HG02571 (cell line): ENCODE data around the gene TSFM.
"Not testable (repeated sequence)": the region's sequence is repeated elsewhere in the genome, so short reads cannot be mapped to it uniquely, and the experiment has no call there.

Experiments
- ATAC-seq: cut with Tn5 transposase; IDR thresholded peaks from one replicate; pipeline ENCODE4 v1.9.1; 2021; ENCODE audit warnings: mild to moderate bottlenecking, moderate library complexity; ENCODE audit not compliant: unreplicated experiment

TSFM gene

GRCh38 chr12:57813971-57814772 lies 31.6 kb downstream of the TSFM start:
- ATAC-seq = no peak

DNA sequence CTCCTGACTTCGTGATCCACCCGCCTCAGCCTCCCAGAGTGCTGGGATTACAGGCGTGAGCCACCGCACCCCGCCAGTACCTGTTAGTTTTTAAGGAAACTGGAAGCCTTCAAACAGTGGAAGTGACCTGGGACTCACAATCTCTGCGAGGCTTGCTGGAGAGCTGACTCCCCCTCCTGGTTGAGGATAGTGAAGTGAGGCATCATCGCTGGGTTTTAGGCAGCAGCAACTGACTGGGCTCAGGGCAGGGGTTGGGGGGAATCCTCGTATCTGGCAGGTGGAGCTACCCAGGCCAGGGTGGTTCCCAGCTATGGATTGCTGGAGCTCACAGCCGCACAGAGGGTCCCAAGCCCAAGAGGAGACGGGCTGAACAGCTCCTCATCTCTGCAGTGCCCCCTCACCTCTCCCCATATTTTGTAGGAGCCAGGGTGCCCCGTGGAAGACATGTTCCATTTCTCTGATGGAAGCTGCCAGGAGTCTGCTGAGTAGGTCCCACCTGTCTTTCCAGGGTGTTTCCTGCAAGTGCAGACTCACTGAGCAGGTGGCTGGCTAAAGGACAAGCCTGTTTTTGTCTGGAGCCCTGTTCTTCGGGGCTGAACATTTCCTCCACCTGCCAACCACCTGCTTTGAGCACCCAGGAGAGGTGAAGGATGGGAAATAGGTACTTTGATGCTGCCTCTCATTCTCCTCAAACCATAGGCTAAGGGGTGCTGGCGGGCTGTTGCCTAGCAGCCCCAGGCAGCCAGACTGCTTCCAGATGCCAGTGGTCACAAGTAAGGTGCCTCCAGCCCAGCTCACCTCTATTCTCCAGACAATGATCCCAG lies 32.8 kb downstream of the TSFM start:
- no peak for ATAC-seq

DNA sequence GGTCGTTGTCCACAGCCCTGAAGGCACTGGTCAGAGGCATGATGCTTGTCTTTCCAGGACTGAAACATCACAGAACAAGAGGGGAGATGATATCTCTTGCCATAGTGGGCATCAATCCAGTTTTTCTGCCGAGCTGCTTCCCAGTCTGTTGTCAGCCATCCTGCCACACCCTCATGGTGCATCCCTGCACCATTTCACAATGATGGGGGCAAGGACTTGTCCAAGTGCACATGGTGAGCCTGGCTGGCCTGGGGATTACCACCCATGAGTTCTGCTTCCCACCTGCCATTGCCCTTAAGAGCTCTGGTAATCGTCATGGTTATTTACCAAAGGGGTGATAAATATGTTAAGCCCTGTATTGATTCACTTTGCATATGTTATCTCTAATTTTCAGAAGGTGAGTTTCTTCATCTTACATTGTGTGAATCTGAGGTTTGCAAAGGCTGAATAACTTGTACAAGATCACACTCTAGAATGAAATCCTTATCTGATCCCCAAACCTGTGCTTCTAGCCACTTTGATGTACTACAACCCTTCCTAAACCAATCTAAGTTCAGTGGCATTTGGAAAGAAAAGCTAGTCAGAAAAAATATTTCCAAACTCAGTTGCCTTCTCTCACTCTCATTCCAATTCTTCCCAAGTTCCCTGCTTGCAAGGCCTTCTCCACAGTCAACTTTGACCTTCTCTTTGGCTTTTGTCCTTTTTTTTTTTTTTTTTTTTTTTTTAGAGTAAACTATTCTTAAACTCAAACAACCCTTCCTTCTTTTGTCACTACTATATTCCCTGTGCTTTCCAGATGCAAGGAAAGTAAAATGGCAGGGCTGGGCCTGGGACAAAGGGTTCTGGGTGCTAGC lies 33.6 kb downstream of the TSFM start:
- ATAC-seq = no peak

GRCh38 chr12:57816855-57817151 lies 34.2 kb downstream of the TSFM start:
- no peak for ATAC-seq

DNA sequence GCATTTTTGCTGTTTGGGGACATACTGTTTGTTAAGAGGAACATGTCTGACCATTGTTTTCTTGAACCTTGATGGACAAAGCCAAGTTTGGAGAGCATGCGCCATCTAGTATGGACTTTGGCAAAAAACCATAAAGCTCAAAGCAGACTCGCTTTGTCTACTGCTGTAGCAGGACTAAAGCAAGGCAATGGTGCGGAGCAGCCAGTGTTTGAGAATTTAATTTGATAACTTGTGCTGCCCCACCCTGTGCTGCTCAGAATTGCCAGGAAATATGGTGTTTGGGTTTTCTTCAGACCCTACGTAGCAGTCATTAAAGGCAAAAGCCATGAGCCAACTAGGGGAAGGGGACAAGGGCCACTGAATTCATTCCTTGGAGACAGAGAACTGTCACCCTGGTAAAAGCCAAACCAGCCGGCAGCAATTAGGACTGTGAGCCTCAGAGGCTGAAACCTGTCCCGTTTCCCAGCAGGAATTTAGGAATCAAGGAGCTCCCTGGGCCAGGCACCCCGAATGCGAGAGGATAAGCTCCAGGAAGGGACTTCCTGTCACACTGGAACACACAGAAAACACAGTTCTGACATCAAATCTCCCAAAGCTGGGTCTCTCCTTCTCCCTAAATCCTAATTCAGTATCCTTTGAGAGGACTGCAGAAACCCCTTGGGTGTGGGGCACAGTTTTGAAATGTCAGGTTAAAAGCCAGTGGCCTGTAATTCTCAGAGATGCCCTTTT lies 34.8 kb downstream of the TSFM start:
- no peak for ATAC-seq

GRCh38 chr12:57817990-57818331 lies 35.4 kb downstream of the TSFM start:
- not testable (repeated sequence) for ATAC-seq

- not testable (repeated sequence) for ATAC-seq
Observed at GRCh38 chr12:57820119-57820518, 37.5 kb downstream of the TSFM start.

- not testable (repeated sequence) for ATAC-seq
Observed at GRCh38 chr12:57821015-57821414, 38.4 kb downstream of the TSFM start.

DNA sequence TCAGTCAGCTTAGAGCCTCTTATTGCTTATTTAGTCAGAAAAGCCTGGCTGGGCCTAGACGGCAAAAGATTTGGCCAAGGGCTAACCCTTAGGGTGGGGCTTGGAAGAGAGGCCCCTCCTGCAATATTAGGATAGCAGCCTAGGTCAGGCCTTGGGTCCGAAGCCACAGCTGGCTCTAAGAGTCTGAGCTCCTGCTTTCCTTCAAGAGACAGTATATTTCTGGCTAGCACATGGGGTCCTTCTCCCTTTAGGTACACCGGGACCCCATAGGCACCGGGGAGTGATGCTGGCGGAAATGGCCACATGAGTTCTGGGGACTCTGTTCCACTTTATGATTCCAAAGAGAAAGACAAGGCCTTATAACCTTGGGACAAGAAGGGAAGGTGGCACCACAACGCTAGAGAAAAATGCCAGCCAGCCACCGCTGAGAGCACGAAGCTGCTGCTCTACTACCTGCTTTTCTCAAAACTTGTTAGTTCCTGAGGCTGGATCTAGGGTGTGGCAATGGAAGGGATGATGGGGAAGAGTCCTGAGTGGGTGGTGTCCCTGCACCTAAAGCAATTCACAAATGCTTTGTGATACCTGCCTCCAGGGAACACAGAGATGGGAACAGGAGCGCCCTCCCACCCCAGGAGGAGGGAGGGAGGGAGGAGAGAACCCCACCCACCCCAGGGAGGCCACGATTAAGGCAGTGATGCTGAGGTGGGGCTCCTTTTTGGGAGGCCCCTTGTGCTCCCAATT lies 39.1 kb downstream of the TSFM start:
- no peak for ATAC-seq

DNA sequence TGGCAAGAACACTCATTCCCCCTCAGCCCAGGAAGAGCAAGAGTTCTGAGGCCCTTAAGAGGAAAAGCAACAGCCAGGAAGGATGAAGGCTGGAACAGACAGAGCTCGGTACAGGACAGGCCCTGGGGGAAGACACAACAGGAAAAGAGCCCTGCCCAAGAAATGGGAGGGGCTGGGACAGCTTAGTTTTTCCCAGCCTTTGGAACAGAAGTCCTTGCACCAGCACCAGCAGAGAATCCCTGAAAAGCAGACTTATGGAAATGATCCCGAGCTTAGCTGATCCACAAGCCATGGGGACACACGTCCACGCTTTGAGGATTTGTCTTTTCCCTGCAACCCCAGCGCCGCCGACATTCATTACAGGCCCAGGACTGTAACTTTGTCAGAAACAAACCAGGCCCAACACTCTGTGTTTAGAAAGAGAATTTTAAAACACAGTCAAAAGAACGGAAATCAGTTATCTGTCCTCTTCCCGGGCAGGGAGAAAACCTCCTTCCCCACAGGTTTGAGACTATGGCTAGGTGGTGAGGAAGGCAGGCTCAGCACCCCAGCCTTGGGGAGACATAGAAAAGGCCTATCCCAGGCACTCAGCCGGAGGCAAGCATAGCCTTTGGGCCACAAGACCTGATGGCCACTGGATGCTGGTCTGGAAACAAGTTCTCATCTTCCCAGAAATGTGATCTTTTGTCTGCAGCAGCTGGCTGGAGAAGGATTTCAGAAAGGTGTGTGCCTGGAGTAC lies 40.0 kb downstream of the TSFM start:
- ATAC-seq = no peak

- ATAC-seq = no peak
Observed at GRCh38 chr12:57823131-57823907, 40.7 kb downstream of the TSFM start.

GRCh38 chr12:57823908-57824640 lies 41.5 kb downstream of the TSFM start:
- no peak for ATAC-seq

DNA sequence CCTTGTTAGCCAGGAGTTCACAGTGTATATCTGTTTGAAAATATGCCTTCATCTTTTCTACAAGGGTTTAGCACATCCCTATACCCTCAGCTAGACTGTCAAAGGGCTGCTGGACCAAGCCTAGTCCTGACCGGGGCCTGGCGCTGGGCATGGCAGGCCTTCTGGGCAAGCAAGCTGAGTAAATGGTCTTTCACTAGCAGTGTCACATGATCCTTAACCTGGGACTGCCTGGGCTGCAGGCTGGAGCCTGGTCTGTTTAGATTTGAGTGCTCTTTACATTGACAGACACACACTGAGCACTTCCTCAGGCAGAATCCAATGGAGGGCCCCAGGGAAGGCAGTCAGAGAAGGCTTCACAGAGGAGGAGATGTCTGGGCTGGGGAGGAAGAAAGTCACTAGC lies 42.9 kb downstream of the TSFM start:
- ATAC-seq = no peak

- no peak for ATAC-seq
Observed at GRCh38 chr12:57826400-57826799, 43.8 kb downstream of the TSFM start.

- ATAC-seq = no peak
Observed at GRCh38 chr12:57826966-57827365, 44.4 kb downstream of the TSFM start.

- ATAC-seq = no peak
Observed at GRCh38 chr12:57829025-57829777, 46.6 kb downstream of the TSFM start.

DNA sequence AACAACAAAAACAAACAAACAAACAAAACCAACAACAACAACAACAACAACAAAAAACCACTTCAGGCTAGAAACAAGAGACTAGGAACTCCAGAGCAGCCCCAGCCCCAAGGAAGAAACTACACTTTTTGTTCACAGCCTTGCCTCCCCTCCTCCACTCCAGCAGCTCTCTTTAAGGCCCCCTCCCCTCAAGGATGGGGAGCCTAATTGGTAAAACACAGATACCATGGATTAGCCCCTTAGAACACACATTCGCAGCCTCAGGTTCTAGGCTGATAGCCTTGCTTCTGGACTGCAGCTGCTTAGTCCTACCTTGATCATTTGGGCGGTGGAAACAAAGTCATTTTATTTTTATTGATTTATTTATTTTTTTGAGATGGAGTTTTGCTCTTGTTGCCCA lies 47.8 kb downstream of the TSFM start:
- no peak for ATAC-seq
